HG02642 (cell line): ENCODE data around the gene KRTAP15-1.

Experiments used
- ATAC-seq: cut with Tn5 transposase; IDR thresholded peaks from one replicate; pipeline ENCODE4 v1.9.1; 2021; ENCODE audit warnings: mild to moderate bottlenecking; ENCODE audit not compliant: unreplicated experiment, poor library complexity

Gene KRTAP15-1

DNA sequence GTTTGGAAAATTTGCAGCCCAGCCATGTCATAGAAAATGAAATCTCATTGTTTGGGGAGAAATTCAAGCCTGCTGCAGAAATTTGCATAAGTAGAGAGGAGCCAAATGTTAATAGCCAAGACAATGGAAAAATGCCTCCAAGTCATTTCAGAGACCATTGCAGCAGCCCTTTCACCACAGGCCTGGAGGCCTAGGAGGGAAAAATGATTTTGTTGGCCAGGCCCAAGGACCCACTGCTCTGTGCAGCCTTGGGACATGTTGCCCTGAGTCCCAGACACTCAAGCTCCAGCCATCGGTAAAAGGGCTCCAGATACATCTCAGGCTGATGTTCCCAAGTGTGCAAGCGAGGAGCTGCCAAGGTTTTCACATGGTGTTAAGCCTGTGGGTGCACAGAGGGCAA, 46.1 kb downstream of the KRTAP15-1 start:
- no peak for ATAC-seq

DNA sequence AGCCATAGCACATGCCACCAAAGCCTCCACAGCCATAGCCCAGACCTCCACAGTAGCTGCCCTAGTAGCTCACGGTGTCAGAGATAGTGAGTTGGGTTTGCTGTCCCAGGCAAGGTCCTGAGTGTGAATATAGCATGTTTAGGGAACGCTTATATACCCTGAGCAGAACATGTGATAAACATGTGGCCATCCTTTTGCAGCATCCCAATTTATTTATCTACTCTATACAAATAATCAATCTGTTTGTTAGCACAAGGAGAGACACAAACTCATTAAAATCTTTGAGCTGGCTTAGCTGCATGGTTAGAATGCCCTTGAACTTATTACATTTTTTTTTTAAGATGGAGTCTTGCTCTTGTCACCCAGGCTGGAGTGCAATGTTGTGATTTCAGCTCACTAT, 47.3 kb downstream of the KRTAP15-1 start, which contains the start of gene KRTAP19-2:
TSS of gene KRTAP19-2 (minus strand) at position 101 of the 400 bp plus-strand sequence. CDS start at position 13, 88 bp downstream.
- no peak for ATAC-seq
